Measurements from ENCODE around the gene TMEM151A.

GRCh38 chr11:66345316-66345649, 53.6 kb downstream of the TMEM151A start:
- TF ChIP-seq CTCF (conservative IDR thresholded peaks at IDR 0.05; ENCODE audit: low read length) (no peak), EZH2phosphoT487 (IDR thresholded peaks at IDR 0.05; ENCODE audit: borderline replicate concordance) (no peak)
